Muscle of leg (tissue), 11 donors: ENCODE results near the gene PTPRT. TPM values are rescaled to one million over a fixed set of nuclear protein-coding genes. Genes with fewer than 3 reads are reported as not detected.

Source experiments
- DNase-seq: peaks from one replicate; pipeline ENCODE4 v3.0.0; 2013
- H3K27ac ChIP-seq: one replicate; pipeline ENCODE4 v1.5.1; 2013; ENCODE audit warnings: mild to moderate bottlenecking, low read length, control low read depth
- H3K27me3 ChIP-seq: one replicate; pipeline ENCODE4 v1.6.1; 2013; ENCODE audit warnings: low read length; ENCODE audit not compliant: control insufficient read depth, insufficient read depth
- H3K36me3 ChIP-seq: one replicate; pipeline ENCODE4 v1.6.1; 2013; ENCODE audit warnings: low read length; ENCODE audit not compliant: control insufficient read depth, insufficient read depth
- H3K4me1 ChIP-seq: one replicate; pipeline ENCODE4 v1.6.1; 2013; ENCODE audit warnings: low read length; ENCODE audit not compliant: control insufficient read depth, insufficient read depth
- H3K4me3 ChIP-seq: one replicate; pipeline ENCODE4 v1.5.1; 2013; ENCODE audit warnings: low read length, control low read depth
- H3K9me3 ChIP-seq: replicated peaks from 2 replicates; pipeline ENCODE4 v1.6.1; 2013; ENCODE audit warnings: low read depth, low read length; ENCODE audit not compliant: control insufficient read depth
- whole genome bisulfite sequencing: methylation state at CpG from one replicate; pipeline ENCODE4 v1.1.5; 2013; ENCODE audit warnings: missing lambda C conversion rate; ENCODE audit not compliant: insufficient coverage; 5-methylcytosine and 5-hydroxymethylcytosine counted together
- polyA plus RNA-seq, 8 donors: library from polyadenylated mRNA; unstranded; fragments of 120-200 nt; gene quantifications; one replicate each; pipeline versions ENCODE4 v1.2.1 to v1.2.3, GENCODE V29; 2013; ENCODE audit warnings: inconsistent platforms in 1 of 8, low replicate concordance in 1 of 8; ENCODE audit not compliant: insufficient read length in 8 of 8, insufficient read depth in 1 of 8
- total RNA-seq: library from RNA; stranded (reverse); fragments of 120-200 nt; gene quantifications from one replicate; pipeline ENCODE4 v1.2.4, GENCODE V29; 2013

Gene PTPRT
- total and polyA plus RNA-seq, 9 donors: 0.10 to 0.94 (median 0.51) TPM

GRCh38 chr20:42635699-42636411 is 553.9 kb downstream of the PTPRT start:
- no peak for DNase-seq
- Histone ChIP-seq H3K9me3 (no peaks in the 10 kb centered on the region), H3K4me3 (no peak overlapping the region), H3K4me1 (no peaks in the 10 kb centered on the region), H3K27me3 (no peaks in the 10 kb centered on the region), H3K36me3 (no peaks in the 10 kb centered on the region), H3K27ac (no peak overlapping the region)
- no CpG with 5 or more reads among the region's 6 CpGs for WGBS

GRCh38 chr20:42634156-42634555 is 555.5 kb downstream of the PTPRT start:
- Histone ChIP-seq H3K27me3 (no peaks in the 10 kb centered on the region), H3K9me3 (no peaks in the 10 kb centered on the region), H3K27ac (no peak overlapping the region), H3K4me3 (no peak overlapping the region), H3K36me3 (no peaks in the 10 kb centered on the region), H3K4me1 (no peaks in the 10 kb centered on the region)
- no peak for DNase-seq
- WGBS: no CpG with 5 or more reads among the region's 2 CpGs

GRCh38 chr20:42628683-42629082 is 561.0 kb downstream of the PTPRT start:
- Histone ChIP-seq H3K4me1 (no peaks in the 10 kb centered on the region), H3K27me3 (no peaks in the 10 kb centered on the region), H3K36me3 (no peaks in the 10 kb centered on the region), H3K4me3 (no peak overlapping the region), H3K27ac (no peak overlapping the region), H3K9me3 (no peaks in the 10 kb centered on the region)
- DNase-seq: no peak
- no CpG with 5 or more reads among the region's 1 CpG for WGBS

- Histone ChIP-seq H3K27me3 (no peaks in the 10 kb centered on the region), H3K27ac (peak overlapping the region; percentile 59), H3K9me3 (no peaks in the 10 kb centered on the region), H3K36me3 (no peaks in the 10 kb centered on the region), H3K4me1 (peaks cover 14% of the 10 kb centered on the region), H3K4me3 (no peak overlapping the region)
- DNase-seq: peak; percentile 72
- 0% methylated on average over 1 of the region's 3 CpGs for WGBS
Measured at GRCh38 chr20:42613076-42613475, 576.6 kb downstream of the PTPRT start.

- DNase-seq: peak; percentile 67
- 65% methylated on average over 2 of the region's 7 CpGs for WGBS
- Histone ChIP-seq H3K27me3 (no peaks in the 10 kb centered on the region), H3K4me3 (no peak overlapping the region), H3K27ac (peak overlapping the region; percentile 59), H3K9me3 (no peaks in the 10 kb centered on the region), H3K36me3 (no peaks in the 10 kb centered on the region), H3K4me1 (peaks cover 14% of the 10 kb centered on the region)
Measured at GRCh38 chr20:42611889-42612837, 577.5 kb downstream of the PTPRT start.

- DNase-seq: no peak
Measured at GRCh38 chr20:42611423-42611822, 578.3 kb downstream of the PTPRT start.

GRCh38 chr20:42610070-42610469 is 579.6 kb downstream of the PTPRT start:
- Histone ChIP-seq H3K27ac (no peak overlapping the region), H3K9me3 (no peaks in the 10 kb centered on the region), H3K27me3 (no peaks in the 10 kb centered on the region), H3K4me3 (no peak overlapping the region), H3K4me1 (peaks cover 14% of the 10 kb centered on the region), H3K36me3 (no peaks in the 10 kb centered on the region)
- peak; percentile 11 for DNase-seq
- WGBS: no CpG with 5 or more reads among the region's 4 CpGs

More at GRCh38 chr20:42611423-42611822, 578.3 kb downstream of the PTPRT start:
- Histone ChIP-seq H3K9me3 (no peaks in the 10 kb centered on the region), H3K27ac (peak overlapping the region; percentile 59), H3K4me3 (no peak overlapping the region), H3K36me3 (no peaks in the 10 kb centered on the region), H3K27me3 (no peaks in the 10 kb centered on the region), H3K4me1 (peaks cover 14% of the 10 kb centered on the region)
- WGBS: 90% methylated on average over 2 of the region's 4 CpGs

GRCh38 chr20:42609618-42610017 is 580.1 kb downstream of the PTPRT start:
- 75% methylated on average over 2 of the region's 4 CpGs for WGBS
- Histone ChIP-seq H3K9me3 (no peaks in the 10 kb centered on the region), H3K4me3 (no peak overlapping the region), H3K27ac (no peak overlapping the region), H3K4me1 (peaks cover 14% of the 10 kb centered on the region), H3K27me3 (no peaks in the 10 kb centered on the region), H3K36me3 (no peaks in the 10 kb centered on the region)
- no peak for DNase-seq

GRCh38 chr20:42604998-42605956 is 584.4 kb downstream of the PTPRT start:
- H3K36me3 ChIP-seq: no peaks in the 10 kb centered on the region
- H3K9me3 ChIP-seq: no peaks in the 10 kb centered on the region
- no peaks in the 10 kb centered on the region for H3K27me3 ChIP-seq
- H3K4me3 ChIP-seq: no peak overlapping the region
- H3K27ac ChIP-seq: no peak overlapping the region
- WGBS: 80% methylated on average over 7 of the region's 13 CpGs
- no peaks in the 10 kb centered on the region for H3K4me1 ChIP-seq
- DNase-seq: no peak
